Stimulated activated CD8-positive, alpha-beta memory T cell treated with anti-CD3 and anti-CD28 coated beads, Interleukin-15, amount 100 ng/mL, for 4 hours (primary cell): ENCODE results near the gene WRAP73.

Source experiments
- DNase-seq, 2 donors: peaks; one replicate each; pipeline ENCODE4 v3.0.0-alpha.2; 2020; ENCODE audit warnings: low read depth in 2 of 2

WRAP73 gene

GRCh38 chr1:3649342-3650247 is at the start of gene WRAP73:
WRAP73 (minus strand) TSS chr1:3650103; CDS start chr1:3649999, 104 bp downstream.
- DNase-seq, result peak; percentile 78 to 83

DNA sequence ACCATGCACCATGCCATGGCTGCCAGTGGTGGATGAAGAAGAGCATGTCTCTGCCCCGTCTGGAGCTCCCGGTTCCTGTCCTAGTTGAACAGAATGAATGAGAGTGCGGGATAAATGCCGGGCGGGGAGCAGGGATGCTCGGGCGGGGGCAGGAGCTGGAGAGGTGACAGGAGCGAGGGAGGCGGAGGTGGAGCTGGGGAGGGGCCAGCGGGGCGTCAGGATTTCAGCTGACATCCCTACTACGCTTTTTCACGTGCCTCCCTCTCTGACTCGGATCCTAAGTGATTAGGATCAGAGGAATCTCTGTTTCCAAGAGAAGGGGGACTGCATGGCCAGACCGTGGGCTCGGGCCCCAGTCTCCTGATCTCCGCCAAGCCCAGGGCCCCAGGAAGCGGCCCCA is 49.7 kb upstream of the WRAP73 start:
- DNase-seq, result no peak

DNA sequence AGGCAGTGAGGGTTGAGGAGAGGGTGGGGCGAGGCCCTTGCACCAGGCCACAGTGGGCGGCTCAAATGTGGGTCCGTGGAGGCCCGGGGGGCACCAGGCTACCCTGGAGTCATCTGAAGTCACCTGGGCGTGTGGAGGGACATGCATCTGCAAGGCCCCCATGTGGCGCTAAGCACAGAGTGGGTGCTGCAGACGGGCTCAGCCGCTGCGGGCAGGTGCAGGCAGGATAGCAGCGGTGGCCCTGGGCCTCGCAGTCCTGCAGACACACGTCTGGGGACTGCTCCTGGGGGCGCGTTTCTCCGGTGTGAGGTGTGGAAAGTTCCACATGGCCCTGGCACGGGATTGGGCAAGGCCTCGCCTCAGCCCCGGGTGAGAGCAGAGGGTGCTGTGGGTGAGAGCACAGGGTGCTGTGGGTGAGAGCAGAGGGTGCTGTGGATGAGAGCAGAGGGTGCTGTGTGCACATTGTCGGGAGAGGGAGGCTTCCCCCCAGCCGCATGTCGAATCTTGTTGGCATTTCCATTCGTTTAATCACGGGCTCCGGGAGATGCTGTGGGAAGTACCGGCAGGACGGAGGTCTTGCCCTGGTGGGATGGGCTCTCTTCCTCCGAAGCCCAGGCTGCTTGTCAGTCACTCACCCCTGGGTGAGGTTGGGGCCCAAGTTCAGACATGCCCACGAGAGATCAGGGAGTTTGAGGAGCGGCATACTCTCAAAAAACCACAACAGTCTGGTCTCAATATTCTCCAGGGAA is 48.9 kb upstream of the WRAP73 start:
- no peak for DNase-seq

DNA sequence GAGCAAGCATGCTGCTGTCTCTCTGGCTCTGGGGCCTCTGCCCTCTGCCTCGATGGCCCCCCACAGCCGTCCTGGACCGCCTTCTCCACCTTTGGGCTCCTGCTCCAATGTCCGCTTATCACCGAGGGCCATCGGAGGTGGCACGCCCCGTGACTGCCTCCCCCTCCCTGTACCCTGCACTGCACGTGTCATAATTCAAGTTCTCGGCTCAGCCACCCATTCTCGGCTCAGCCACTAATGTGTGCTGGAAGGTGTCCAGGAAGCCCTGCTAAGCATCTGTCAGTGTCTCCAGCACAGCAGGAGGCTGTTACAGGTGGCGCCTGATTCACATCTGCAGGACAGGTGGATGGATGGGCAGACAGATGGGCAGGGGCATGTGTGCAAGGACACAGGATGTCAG is 47.9 kb upstream of the WRAP73 start:
- no peak for DNase-seq

- no peak for DNase-seq
Measured at GRCh38 chr1:3697104-3697503, 47.2 kb upstream of the WRAP73 start.

DNA sequence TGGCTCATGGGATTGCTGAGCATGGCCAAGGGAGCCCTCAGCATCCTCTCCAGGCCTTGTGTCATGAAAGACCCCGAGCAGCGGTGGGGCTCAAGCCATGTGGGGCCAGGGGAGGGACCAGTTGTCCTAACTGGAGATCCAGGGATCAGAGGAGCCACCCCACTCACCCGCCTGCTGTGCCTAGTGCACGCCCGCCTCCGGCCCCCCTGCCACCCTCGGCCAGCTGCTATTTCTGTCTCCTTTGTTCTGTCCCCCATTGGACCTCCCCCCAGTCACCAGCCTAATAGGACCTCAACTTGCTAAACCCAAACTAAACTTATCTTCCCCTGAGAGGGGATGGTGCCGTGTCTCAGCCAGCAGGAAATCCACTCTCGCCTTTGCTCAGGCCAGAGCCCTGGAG is 46.8 kb upstream of the WRAP73 start:
- DNase-seq, result no peak

GRCh38 chr1:3695326-3696217 is 45.7 kb upstream of the WRAP73 start:
- DNase-seq, result no peak

DNA sequence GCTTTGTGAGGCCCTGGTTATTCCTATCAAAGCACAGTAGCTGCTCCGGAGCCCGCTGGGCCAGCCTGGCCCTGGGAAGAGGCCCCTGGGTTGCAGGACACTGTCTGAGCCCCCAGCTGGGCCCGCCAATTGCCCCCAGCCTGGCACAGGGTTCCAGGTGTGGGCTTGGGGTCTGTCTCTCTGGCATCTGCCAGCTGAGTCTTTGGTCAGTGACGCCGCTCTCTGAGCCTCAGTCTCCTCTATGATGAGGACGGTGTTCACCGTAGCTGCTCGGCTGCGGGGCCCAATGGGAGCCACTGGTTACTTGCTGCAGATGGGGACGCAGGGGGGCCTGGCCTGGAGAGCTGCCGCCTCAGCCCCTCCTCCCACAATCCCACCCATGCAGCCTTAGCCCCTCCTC is 43.4 kb upstream of the WRAP73 start:
- no peak for DNase-seq

- no peak for DNase-seq
Measured at GRCh38 chr1:3692598-3692997, 42.7 kb upstream of the WRAP73 start.

GRCh38 chr1:3691421-3692204 is 41.7 kb upstream of the WRAP73 start:
- no peak for DNase-seq

- DNase-seq, result no peak
Measured at GRCh38 chr1:3690282-3691065, 40.6 kb upstream of the WRAP73 start.

- DNase-seq, result no peak
Measured at GRCh38 chr1:3689138-3689750, 39.3 kb upstream of the WRAP73 start.

- no peak for DNase-seq
Measured at GRCh38 chr1:3688356-3689137, 38.6 kb upstream of the WRAP73 start.

DNA sequence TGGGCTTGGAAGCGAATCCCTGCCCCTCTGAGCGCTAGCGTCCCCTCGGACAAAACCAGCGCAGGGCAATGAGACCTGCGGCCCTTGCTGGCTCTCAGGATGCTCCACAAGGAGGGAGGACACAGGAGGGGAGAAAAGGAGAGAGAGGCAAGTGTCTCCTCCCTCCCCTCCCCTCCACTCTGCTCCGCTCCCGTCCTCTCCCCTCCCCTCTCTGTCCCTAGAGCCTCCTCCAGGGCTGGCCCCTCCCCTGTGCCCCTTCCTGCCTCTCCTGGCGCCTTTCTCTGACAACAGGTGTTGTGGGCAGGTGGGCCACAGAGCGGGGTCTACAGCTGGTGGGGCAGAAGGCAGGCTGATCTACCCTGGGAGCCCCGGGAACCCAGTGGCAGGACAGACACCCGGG is 37.6 kb upstream of the WRAP73 start:
- DNase-seq, result no peak

GRCh38 chr1:3685906-3686305 is 36.0 kb upstream of the WRAP73 start:
- no peak for DNase-seq

DNA sequence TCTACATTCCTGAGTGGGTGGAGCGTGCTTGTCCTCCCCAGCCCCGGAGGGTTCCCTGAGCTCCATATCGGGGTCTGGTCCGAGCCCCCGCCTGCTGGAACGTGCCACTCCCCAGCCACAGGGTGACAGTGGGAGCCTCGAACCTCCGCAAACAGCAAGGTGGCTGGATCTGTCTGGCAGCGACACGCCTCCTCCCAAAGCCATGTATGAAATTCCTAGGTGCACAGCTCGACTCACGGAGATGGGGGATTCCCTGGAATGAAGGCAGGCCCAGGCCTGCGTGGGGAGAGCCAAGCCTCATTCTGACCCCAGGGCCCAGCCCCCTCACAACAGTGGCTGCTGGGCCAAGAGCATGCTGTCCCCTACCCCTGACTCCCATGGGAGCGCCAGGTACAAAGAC is 35.3 kb upstream of the WRAP73 start:
- no peak for DNase-seq

- no peak for DNase-seq
Measured at GRCh38 chr1:3683992-3684391, 34.1 kb upstream of the WRAP73 start.

DNA sequence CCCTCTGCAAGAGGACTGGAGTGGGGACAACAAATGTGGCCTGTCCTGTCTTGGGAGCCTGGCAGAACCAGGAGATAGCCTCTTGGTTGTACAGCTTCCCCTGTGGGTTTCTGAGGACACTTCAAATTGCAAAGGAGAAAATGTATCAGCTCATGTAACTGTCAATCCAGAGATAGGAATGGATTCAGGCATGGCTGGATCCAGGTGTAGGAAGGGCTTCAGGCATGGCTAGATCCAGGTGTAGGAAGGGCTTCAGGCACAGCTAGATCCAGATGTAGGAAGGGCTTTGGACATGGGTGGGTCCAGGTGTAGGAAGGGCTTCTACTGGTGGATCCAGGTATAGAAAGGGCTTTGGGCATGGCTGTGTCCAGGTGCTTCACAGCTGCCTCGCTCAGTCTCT is 33.3 kb upstream of the WRAP73 start:
- no peak for DNase-seq
